Measurements from ENCODE around the gene AAK1. TPM values are rescaled to one million over a fixed set of nuclear protein-coding genes. Genes with fewer than 3 reads are reported as not detected.

AAK1 gene
- total RNA-seq, 1 donor from 2014 or later: 48.6 TPM

DNA sequence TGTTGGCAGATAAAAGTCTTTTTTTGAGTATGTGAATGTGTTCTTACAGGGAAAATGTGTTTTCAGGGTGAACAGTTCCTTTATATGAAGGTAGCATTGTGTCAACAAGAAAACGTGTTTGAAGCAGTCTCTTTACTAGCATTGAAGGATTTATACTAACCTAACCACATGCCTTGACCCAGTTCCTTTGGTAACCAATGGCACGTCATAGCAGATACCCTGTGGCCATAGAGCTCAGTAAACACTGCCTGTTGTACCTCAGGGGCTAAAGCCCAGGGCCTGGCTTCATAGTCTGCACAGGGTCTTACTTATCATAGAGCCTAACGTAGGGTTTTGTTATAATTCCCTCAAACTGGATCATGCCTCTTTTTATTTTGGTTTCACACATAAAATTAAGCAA lies 174.2 kb downstream of the AAK1 start:
- intact Hi-C loops (cut with DNase I): no loop called here
- Histone ChIP-seq H3K27me3 (no peaks in the 10 kb centered on the region), H3K4me1 (peaks cover 4% of the 10 kb centered on the region), H3K36me3 (peaks cover 0 to 11% of the 10 kb centered on the region in 2 donors), H3K4me3 (no peak overlapping the region), H3K27ac (no peak overlapping the region), H3K9me3 (no peaks in the 10 kb centered on the region)
- DNase-seq (ENCODE audit: extremely low spot score in 2 of 2): no peak
- TF ChIP-seq POLR2A (IDR thresholded peaks at IDR 0.05) (no peak), POLR2AphosphoS5 (IDR thresholded peaks at IDR 0.05; ENCODE audit: insufficient read depth in 1 of 2, low read depth in 1 of 2) (no peak)
- TF ChIP-seq, protein P1, sequence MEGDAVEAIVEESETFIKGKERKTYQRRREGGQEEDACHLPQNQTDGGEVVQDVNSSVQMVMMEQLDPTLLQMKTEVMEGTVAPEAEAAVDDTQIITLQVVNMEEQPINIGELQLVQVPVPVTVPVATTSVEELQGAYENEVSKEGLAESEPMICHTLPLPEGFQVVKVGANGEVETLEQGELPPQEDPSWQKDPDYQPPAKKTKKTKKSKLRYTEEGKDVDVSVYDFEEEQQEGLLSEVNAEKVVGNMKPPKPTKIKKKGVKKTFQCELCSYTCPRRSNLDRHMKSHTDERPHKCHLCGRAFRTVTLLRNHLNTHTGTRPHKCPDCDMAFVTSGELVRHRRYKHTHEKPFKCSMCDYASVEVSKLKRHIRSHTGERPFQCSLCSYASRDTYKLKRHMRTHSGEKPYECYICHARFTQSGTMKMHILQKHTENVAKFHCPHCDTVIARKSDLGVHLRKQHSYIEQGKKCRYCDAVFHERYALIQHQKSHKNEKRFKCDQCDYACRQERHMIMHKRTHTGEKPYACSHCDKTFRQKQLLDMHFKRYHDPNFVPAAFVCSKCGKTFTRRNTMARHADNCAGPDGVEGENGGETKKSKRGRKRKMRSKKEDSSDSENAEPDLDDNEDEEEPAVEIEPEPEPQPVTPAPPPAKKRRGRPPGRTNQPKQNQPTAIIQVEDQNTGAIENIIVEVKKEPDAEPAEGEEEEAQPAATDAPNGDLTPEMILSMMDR (IDR thresholded peaks at IDR 0.05): no peak

DNA sequence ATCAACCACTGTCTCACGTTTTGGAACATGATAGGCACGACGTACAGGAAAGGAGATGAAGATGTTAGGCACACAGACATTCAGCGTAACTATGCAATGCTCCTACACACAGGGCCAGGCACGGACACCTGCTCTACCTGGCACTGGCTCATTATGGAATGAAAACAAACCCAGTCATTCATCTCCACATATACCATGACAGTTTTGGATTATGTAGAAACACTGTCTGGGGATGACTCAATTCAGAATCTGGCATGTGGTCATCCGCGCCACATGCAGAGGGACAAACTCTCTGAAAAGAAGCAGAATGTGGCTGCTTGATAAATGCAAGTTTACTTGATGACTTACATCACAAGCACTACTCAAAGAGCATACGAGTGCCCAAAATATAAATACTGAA lies 176.8 kb downstream of the AAK1 start:
- Histone ChIP-seq H3K27ac (no peak overlapping the region), H3K27me3 (no peaks in the 10 kb centered on the region), H3K36me3 (peaks cover 0 to 11% of the 10 kb centered on the region in 2 donors), H3K9me3 (no peaks in the 10 kb centered on the region), H3K4me1 (peaks cover 4% of the 10 kb centered on the region), H3K4me3 (no peak overlapping the region)
- TF ChIP-seq, protein P1 (IDR thresholded peaks at IDR 0.05): no peak
- TF ChIP-seq POLR2A (IDR thresholded peaks at IDR 0.05) (no peak), POLR2AphosphoS5 (IDR thresholded peaks at IDR 0.05; ENCODE audit: insufficient read depth in 1 of 2, low read depth in 1 of 2) (no peak)
- intact Hi-C loops (cut with DNase I): no loop called here
- DNase-seq (ENCODE audit: extremely low spot score in 2 of 2): no peak

DNA sequence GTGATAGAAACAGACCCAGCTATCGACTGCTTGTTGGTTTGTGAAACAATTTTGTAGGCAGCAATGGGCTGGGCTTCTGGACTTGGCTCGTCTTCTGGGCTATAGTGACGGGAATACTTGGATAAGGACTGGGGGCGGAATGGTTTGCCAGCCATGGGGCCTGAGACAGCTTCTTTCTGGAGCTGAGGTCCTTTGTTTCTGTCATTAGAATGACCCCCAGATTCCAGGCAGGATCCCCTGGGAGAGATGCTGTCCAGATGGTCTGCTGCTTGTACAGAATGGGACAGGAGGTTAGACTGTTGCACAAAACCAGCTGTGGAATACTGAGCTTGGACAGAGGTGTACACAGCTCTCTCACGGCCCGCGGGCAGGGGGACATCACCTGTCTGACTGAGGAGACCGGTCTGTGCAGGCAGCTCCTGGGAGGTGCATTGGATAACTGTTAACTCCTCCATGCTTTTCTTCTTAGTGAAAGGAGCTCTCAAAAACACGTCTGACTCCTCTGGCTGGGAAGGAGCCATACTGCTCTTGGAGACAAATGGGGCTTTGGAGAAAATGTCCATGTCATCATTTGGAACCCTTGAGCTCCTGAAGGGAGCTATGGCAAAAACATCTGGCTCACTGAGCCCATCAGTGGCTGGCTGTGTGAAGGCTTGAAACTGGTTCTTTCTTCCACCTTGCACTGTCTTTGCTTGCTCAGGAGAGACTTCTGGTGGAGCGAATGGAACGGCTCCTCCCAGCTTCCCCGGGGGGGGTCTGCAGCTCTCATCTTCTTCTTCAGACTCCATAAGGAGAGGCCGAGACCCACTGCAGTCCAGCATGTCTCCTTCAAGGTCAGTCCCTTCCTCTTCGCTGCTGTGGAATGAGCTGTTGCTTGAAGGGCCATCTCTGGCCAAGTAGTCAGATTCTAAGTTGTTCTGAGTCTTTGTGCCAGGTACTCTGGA lies 177.8 kb downstream of the AAK1 start:
- no peak overlapping the region for H3K27ac ChIP-seq
- no peaks in the 10 kb centered on the region for H3K27me3 ChIP-seq
- TF ChIP-seq, protein P1 (IDR thresholded peaks at IDR 0.05): no peak
- no peak for TF ChIP-seq POLR2A (IDR thresholded peaks at IDR 0.05)
- TF ChIP-seq POLR2AphosphoS5 (IDR thresholded peaks at IDR 0.05; ENCODE audit: insufficient read depth in 1 of 2, low read depth in 1 of 2): peak in 1 of 2 donors; percentile 40
- peak in 1 of 2 donors; percentile 91 for DNase-seq (ENCODE audit: extremely low spot score in 2 of 2)
- peaks cover 4% of the 10 kb centered on the region for H3K4me1 ChIP-seq
- H3K9me3 ChIP-seq: no peaks in the 10 kb centered on the region
- no peak overlapping the region for H3K4me3 ChIP-seq
- peaks cover 0 to 11% of the 10 kb centered on the region in 2 donors for H3K36me3 ChIP-seq
- intact Hi-C loops (cut with DNase I): no loop called here

DNA sequence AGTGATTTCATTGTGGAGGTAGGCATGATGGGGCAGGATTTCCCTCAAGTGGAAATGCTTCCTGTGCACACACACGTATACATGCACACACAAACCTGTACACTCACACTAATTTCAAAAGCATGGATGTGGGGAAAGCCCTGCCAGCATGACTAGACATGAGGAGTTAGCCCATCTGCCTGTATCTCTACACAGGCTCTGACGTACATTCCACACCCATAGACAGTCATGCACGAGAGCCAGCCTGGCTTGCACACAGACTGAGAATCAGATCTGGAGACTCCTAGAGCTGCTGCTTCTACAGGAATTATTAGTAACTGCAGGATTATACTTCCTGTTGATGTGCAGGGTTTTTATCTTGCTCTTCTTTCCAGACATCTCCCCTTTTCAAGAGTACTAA lies 179.0 kb downstream of the AAK1 start:
- peaks cover 4% of the 10 kb centered on the region for H3K4me1 ChIP-seq
- H3K27ac ChIP-seq: no peak overlapping the region
- DNase-seq (ENCODE audit: extremely low spot score in 2 of 2): peak in 1 of 2 donors; percentile 90
- no peaks in the 10 kb centered on the region for H3K27me3 ChIP-seq
- peaks cover 0 to 11% of the 10 kb centered on the region in 2 donors for H3K36me3 ChIP-seq
- no peaks in the 10 kb centered on the region for H3K9me3 ChIP-seq
- intact Hi-C loops (cut with DNase I): no loop called here
- TF ChIP-seq POLR2A (IDR thresholded peaks at IDR 0.05) (no peak), POLR2AphosphoS5 (IDR thresholded peaks at IDR 0.05; ENCODE audit: insufficient read depth in 1 of 2, low read depth in 1 of 2) (peak in 1 of 2 donors; percentile 39)
- no peak overlapping the region for H3K4me3 ChIP-seq

GRCh38 chr2:69462780-69463179 lies 180.8 kb downstream of the AAK1 start:
- intact Hi-C loops (cut with DNase I): no loop called here
- no peak for TF ChIP-seq POLR2A (IDR thresholded peaks at IDR 0.05)
- TF ChIP-seq, protein P1 (IDR thresholded peaks at IDR 0.05): no peak
- TF ChIP-seq POLR2AphosphoS5 (IDR thresholded peaks at IDR 0.05; ENCODE audit: insufficient read depth in 1 of 2, low read depth in 1 of 2): no peak
- Histone ChIP-seq H3K9me3 (no peaks in the 10 kb centered on the region), H3K36me3 (peaks cover 0 to 11% of the 10 kb centered on the region in 2 donors), H3K4me3 (no peak overlapping the region), H3K27ac (no peak overlapping the region), H3K27me3 (no peaks in the 10 kb centered on the region), H3K4me1 (no peaks in the 10 kb centered on the region)
- no peak for DNase-seq (ENCODE audit: extremely low spot score in 2 of 2)
